SK-N-SH treated with all-trans-retinoic acid at 6 μM for 48 hours (cell line): ENCODE measurements around the gene KIAA1328.

Experiments used
- ARNTL ChIP-seq: fragments of 450-650 bp; formaldehyde crosslinking; IDR thresholded peaks from 2 replicates; pipeline ENCODE4 v1.5.0; 2020; ENCODE audit warnings: low read depth, mild to moderate bottlenecking, moderate library complexity, borderline replicate concordance
- ISL1 ChIP-seq: fragments of 250-450 bp; sonication (Bioruptor Pico); IDR thresholded peaks from 2 replicates; pipeline ENCODE4 v2.1.2; 2022; ENCODE audit warnings: mild to moderate bottlenecking, moderate library complexity
- PPARA ChIP-seq: fragments of 250-450 bp; sonication (Bioruptor Pico); IDR thresholded peaks from 2 replicates; pipeline ENCODE4 v1.5.0; 2020; ENCODE audit warnings: mild to moderate bottlenecking, borderline replicate concordance
- ZFP3 ChIP-seq: fragments of 250-450 bp; sonication (Bioruptor Pico); IDR thresholded peaks from 2 replicates; pipeline ENCODE4 v1.5.0; 2020; ENCODE audit warnings: mild to moderate bottlenecking, moderate library complexity
- ZFP30 ChIP-seq: fragments of 450-650 bp; formaldehyde crosslinking; IDR thresholded peaks from 2 replicates; pipeline ENCODE4 v1.5.0; 2022; ENCODE audit warnings: mild to moderate bottlenecking, moderate library complexity
- ZNF70 ChIP-seq: fragments of 450-650 bp; formaldehyde crosslinking; IDR thresholded peaks from 2 replicates; pipeline ENCODE4 v1.5.0; 2020; ENCODE audit warnings: mild to moderate bottlenecking, moderate library complexity
- TF ChIP-seq, protein P1 (sequence below): fragments of 250-450 bp; sonication (Bioruptor Pico); IDR thresholded peaks from 2 replicates; pipeline ENCODE4 v1.8.0; 2020; ENCODE audit warnings: mild to moderate bottlenecking, moderate library complexity, borderline replicate concordance

DNA sequence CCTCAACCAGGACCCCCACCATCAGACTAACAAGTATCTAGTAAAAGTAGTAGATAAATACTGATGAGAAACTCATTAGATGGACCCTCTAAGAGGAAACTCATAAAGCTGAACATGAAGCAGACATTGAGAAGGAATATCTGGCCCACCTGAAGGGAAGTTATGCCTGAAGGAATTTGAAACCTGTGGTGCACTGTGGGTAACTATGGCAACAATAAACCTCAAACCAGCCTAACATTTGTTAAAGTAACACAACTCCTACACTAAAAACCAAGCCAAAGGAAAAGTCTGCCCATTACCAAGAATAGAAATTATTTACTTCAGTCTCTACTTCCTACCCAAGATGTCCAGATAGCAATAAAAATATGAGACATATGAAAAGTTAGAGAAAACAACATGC lies 43.4 kb downstream of the KIAA1328 start:
- TF ChIP-seq ZFP3 (CRISPR knock-in tag): no peak
- TF ChIP-seq, protein P1, sequence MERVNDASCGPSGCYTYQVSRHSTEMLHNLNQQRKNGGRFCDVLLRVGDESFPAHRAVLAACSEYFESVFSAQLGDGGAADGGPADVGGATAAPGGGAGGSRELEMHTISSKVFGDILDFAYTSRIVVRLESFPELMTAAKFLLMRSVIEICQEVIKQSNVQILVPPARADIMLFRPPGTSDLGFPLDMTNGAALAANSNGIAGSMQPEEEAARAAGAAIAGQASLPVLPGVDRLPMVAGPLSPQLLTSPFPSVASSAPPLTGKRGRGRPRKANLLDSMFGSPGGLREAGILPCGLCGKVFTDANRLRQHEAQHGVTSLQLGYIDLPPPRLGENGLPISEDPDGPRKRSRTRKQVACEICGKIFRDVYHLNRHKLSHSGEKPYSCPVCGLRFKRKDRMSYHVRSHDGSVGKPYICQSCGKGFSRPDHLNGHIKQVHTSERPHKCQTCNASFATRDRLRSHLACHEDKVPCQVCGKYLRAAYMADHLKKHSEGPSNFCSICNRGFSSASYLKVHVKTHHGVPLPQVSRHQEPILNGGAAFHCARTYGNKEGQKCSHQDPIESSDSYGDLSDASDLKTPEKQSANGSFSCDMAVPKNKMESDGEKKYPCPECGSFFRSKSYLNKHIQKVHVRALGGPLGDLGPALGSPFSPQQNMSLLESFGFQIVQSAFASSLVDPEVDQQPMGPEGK: no peak
- no peak for TF ChIP-seq ISL1
- TF ChIP-seq PPARA (CRISPR knock-in tag): no peak
- no peak for TF ChIP-seq ZNF70 (CRISPR knock-in tag)
- TF ChIP-seq ZFP30 (CRISPR knock-in tag): no peak
- no peak for TF ChIP-seq ARNTL (CRISPR knock-in tag)
